HG03064 (cell line): Measurements from ENCODE around the gene COL27A1.

Experiments used
- ATAC-seq: cut with Tn5 transposase; IDR thresholded peaks from one replicate; pipeline ENCODE4 v1.9.1; 2021; ENCODE audit warnings: low read depth; ENCODE audit not compliant: unreplicated experiment

The COL27A1 gene

GRCh38 chr9:114155263-114155994 lies at the start of gene COL27A1:
TSS of gene COL27A1 (plus strand) at chr9:114155537. CDS start at chr9:114155951, 414 bp downstream.
- peak; percentile 74 for ATAC-seq

GRCh38 chr9:114107286-114108001 lies 47.9 kb upstream of the COL27A1 start:
- no peak for ATAC-seq

- ATAC-seq, result no peak
These were observed 47.1 kb upstream of the COL27A1 start for GRCh38 chr9:114108016-114108833.

GRCh38 chr9:114109124-114109523 lies 46.2 kb upstream of the COL27A1 start:
- ATAC-seq, result no peak

- ATAC-seq, result no peak
These were observed 45.2 kb upstream of the COL27A1 start for GRCh38 chr9:114110180-114110579.

GRCh38 chr9:114112325-114112724 lies 43.0 kb upstream of the COL27A1 start:
- no peak for ATAC-seq

- ATAC-seq, result no peak
These were observed 42.4 kb upstream of the COL27A1 start for GRCh38 chr9:114112778-114113584.

GRCh38 chr9:114114364-114114763 lies 41.0 kb upstream of the COL27A1 start:
- ATAC-seq, result no peak

GRCh38 chr9:114115654-114116125 lies 39.6 kb upstream of the COL27A1 start:
- no peak for ATAC-seq

GRCh38 chr9:114116126-114116747 lies 39.1 kb upstream of the COL27A1 start:
- ATAC-seq, result no peak

- ATAC-seq, result no peak
These were observed 37.7 kb upstream of the COL27A1 start for GRCh38 chr9:114117614-114117995.

GRCh38 chr9:114117996-114118830 lies 37.1 kb upstream of the COL27A1 start:
- ATAC-seq, result no peak

- ATAC-seq, result no peak
These were observed 35.8 kb upstream of the COL27A1 start for GRCh38 chr9:114119242-114120191.

GRCh38 chr9:114120192-114121014 lies 34.9 kb upstream of the COL27A1 start:
- no peak for ATAC-seq

- no peak for ATAC-seq
These were observed 33.9 kb upstream of the COL27A1 start for GRCh38 chr9:114121227-114122135.
